ENCODE results near the gene RYR1.

The RYR1 gene

GRCh38 chr19:38543286-38543806 lies 109.9 kb downstream of the RYR1 start:
- Histone ChIP-seq H3K4me1 (ENCODE audit: control insufficient read depth, insufficient read depth, low read length) (peaks cover 13% of the 10 kb centered on the region), H3K36me3 (ENCODE audit: control insufficient read depth in 2 of 2, insufficient read depth in 1 of 2, low read length in 2 of 2) (no peaks in the 10 kb centered on the region), H3K4me3 (ENCODE audit: low read depth, low read length) (peak overlapping the region; percentile 37), H3K9me3 (ENCODE audit: control insufficient read depth, insufficient read depth, low read depth, low read length) (no peaks in the 10 kb centered on the region), H3K27ac (ENCODE audit: extremely low read depth, low read depth, low read length) (no peak overlapping the region; the same call in 1 of the 2 replicates)
- POLR2A ChIA-PET, result interaction anchor here (0.6 to 2.5 kb wide), 20 partner anchors 8 to 387 kb away, joined by 3 to 35 read pairs (median 4); partner anchors contain the start of genes ACTN4, EIF3K, FAM98C and GGN
- CTCF ChIA-PET, result interaction anchor here (0.5 to 4.6 kb wide), 35 partner anchors 8 to 1859 kb away, joined by 3 to 95 read pairs (median 4); partner anchors contain the start of genes ACTN4, ECH1, EIF3K and FAM98C
- TF ChIP-seq ZBTB8A (tag by site-specific recombination; IDR thresholded peaks at IDR 0.05), result no peak
- peak; percentile 3; the same call in 1 of the 2 replicates for TF ChIP-seq ZNF146 (tag by site-specific recombination; IDR thresholded peaks at IDR 0.05)
- peak; percentile 96 for TF ChIP-seq GLIS1 (tag by site-specific recombination; IDR thresholded peaks at IDR 0.05)
- 0 out of 2 replicates have a peak, but pooled peaks have one; percentile 36 for TF ChIP-seq ZNF791 (tag by site-specific recombination; IDR thresholded peaks at IDR 0.05)
- no peak for TF ChIP-seq ZNF529 (tag by site-specific recombination; IDR thresholded peaks at IDR 0.05; ENCODE audit: insufficient replicate concordance)
- peak; percentile 38 for TF ChIP-seq ZNF398 (tag by site-specific recombination; IDR thresholded peaks at IDR 0.05)
- peak; percentile 55; the same call in 1 of the 2 replicates for TF ChIP-seq ZBTB48 (tag by site-specific recombination; IDR thresholded peaks at IDR 0.05)
- no peak for TF ChIP-seq ZNF629 (tag by site-specific recombination; IDR thresholded peaks at IDR 0.05)
- TF ChIP-seq ZNF214 (tag by site-specific recombination; IDR thresholded peaks at IDR 0.05; ENCODE audit: borderline replicate concordance), result no peak

- Histone ChIP-seq H3K4me1 (ENCODE audit: control insufficient read depth, insufficient read depth, low read length) (peaks cover 11% of the 10 kb centered on the region), H3K27ac (ENCODE audit: extremely low read depth, low read depth, low read length) (peak overlapping the region; percentile 19), H3K36me3 (ENCODE audit: control insufficient read depth in 2 of 2, insufficient read depth in 1 of 2, low read length in 2 of 2) (no peaks in the 10 kb centered on the region), H3K4me3 (ENCODE audit: low read depth, low read length) (peak overlapping the region; percentile 37), H3K9me3 (ENCODE audit: control insufficient read depth, insufficient read depth, low read depth, low read length) (no peaks in the 10 kb centered on the region)
- ChIA-PET POLR2A (interaction anchor here (0.6 to 2.5 kb wide), 22 partner anchors 9 to 387 kb away, joined by 3 to 35 read pairs (median 4); partner anchors contain the start of genes ACTN4, EIF3K, FAM98C and GGN), CTCF (interaction anchor here (0.5 to 4.6 kb wide), 51 partner anchors 9 to 1859 kb away, joined by 3 to 95 read pairs (median 4); partner anchors contain the start of genes ACTN4, ECH1, EIF3K and FAM98C)
- peak; percentile 92 for TF ChIP-seq ZBTB10 (tag by site-specific recombination; IDR thresholded peaks at IDR 0.05)
- peak; percentile 88 for TF ChIP-seq ZNF692 (tag by site-specific recombination; IDR thresholded peaks at IDR 0.05)
- TF ChIP-seq ZNF561 (tag by site-specific recombination; IDR thresholded peaks at IDR 0.05; ENCODE audit: borderline replicate concordance), result 0 out of 2 replicates have a peak, but pooled peaks have one; percentile 77
- no peak for TF ChIP-seq ZNF37A (tag by site-specific recombination; IDR thresholded peaks at IDR 0.05)
- TF ChIP-seq ZNF214 (tag by site-specific recombination; IDR thresholded peaks at IDR 0.05; ENCODE audit: borderline replicate concordance), result no peak
- TF ChIP-seq ZNF777 (tag by site-specific recombination; IDR thresholded peaks at IDR 0.05; ENCODE audit: borderline replicate concordance), result no peak
- TF ChIP-seq ZNF76 (tag by site-specific recombination; IDR thresholded peaks at IDR 0.05; ENCODE audit: borderline replicate concordance, low read depth), result peak; percentile 32; the same call in 1 of the 2 replicates
- TF ChIP-seq ZBTB8A (tag by site-specific recombination; IDR thresholded peaks at IDR 0.05), result no peak; the same call in 1 of the 2 replicates
- no peak for TF ChIP-seq ZFP41 (tag by site-specific recombination; IDR thresholded peaks at IDR 0.05; ENCODE audit: borderline replicate concordance)
- no peak for TF ChIP-seq ZNF175 (tag by site-specific recombination; IDR thresholded peaks at IDR 0.05)
- TF ChIP-seq ZNF571 (tag by site-specific recombination; IDR thresholded peaks at IDR 0.05), result no peak
- TF ChIP-seq ZBTB21 (tag by site-specific recombination; IDR thresholded peaks at IDR 0.05), result peak; percentile 81
- TF ChIP-seq ZNF514 (tag by site-specific recombination; IDR thresholded peaks at IDR 0.05), result no peak
- TF ChIP-seq ZBTB48 (tag by site-specific recombination; IDR thresholded peaks at IDR 0.05), result peak; percentile 86
- peak; percentile 91; the same call in 1 of the 2 replicates for TF ChIP-seq ZNF785 (tag by site-specific recombination; IDR thresholded peaks at IDR 0.05)
- TF ChIP-seq ZNF138 (tag by site-specific recombination; IDR thresholded peaks at IDR 0.05; ENCODE audit: borderline replicate concordance), result no peak
- TF ChIP-seq ZNF449 (tag by site-specific recombination; IDR thresholded peaks at IDR 0.05), result peak; percentile 61; the same call in 1 of the 2 replicates
- TF ChIP-seq ZNF48 (tag by site-specific recombination; IDR thresholded peaks at IDR 0.05), result no peak
Observed at GRCh38 chr19:38543807-38544568, 110.5 kb downstream of the RYR1 start.

Measured in HEK293 (cell line).